ENCODE data around the gene ARL15.

ARL15 gene

GRCh38 chr5:54001976-54002775 is 308.2 kb downstream of the ARL15 start:
- Histone ChIP-seq H3K4me1 (ENCODE audit: control extremely low read depth in 1 of 4, control insufficient read depth in 4 of 4, insufficient read depth in 4 of 4, low read length in 3 of 4) (peaks cover 0 to 4% (median 0%) of the 10 kb centered on the region in 4 experiments), H3K27me3 (replicated peaks in 2 of 5; ENCODE audit: control insufficient read depth in 4 of 5, insufficient read depth in 5 of 5, low read length in 4 of 5) (no peaks in the 10 kb centered on the region), H3K4me3 (ENCODE audit: control insufficient read depth in 1 of 7, extremely low read depth in 1 of 7, insufficient read depth in 4 of 7, low read depth in 2 of 7, low read length in 6 of 7) (no peak overlapping the region), H3K9me3 (ENCODE audit: control extremely low read depth in 1 of 5, control insufficient read depth in 4 of 5, insufficient read depth in 2 of 5, low read depth in 1 of 5, low read length in 4 of 5) (no peaks in the 10 kb centered on the region), H3K36me3 (ENCODE audit: control insufficient read depth in 4 of 4, insufficient read depth in 4 of 4, low read length in 3 of 4) (no peaks in the 10 kb centered on the region), H3K27ac (ENCODE audit: insufficient read depth in 1 of 2, low read depth in 1 of 2, low read length in 2 of 2, poor library complexity in 1 of 2, severe bottlenecking in 2 of 2) (no peak overlapping the region)
- ChIA-PET POLR2A (no interaction called here), CTCF (no interaction called here)
- 100% methylated on average over 3 of the region's 5 CpGs for WGBS (ENCODE audit: insufficient coverage)
- DNase-seq = no peak

- POLR2A ChIA-PET = no interaction called here
- Histone ChIP-seq H3K4me1 (ENCODE audit: control extremely low read depth in 1 of 4, control insufficient read depth in 4 of 4, insufficient read depth in 4 of 4, low read length in 3 of 4) (no peaks in the 10 kb centered on the region), H3K36me3 (ENCODE audit: control insufficient read depth in 4 of 4, insufficient read depth in 4 of 4, low read length in 3 of 4) (no peaks in the 10 kb centered on the region), H3K9me3 (ENCODE audit: control extremely low read depth in 1 of 5, control insufficient read depth in 4 of 5, insufficient read depth in 2 of 5, low read depth in 1 of 5, low read length in 4 of 5) (no peaks in the 10 kb centered on the region), H3K27ac (ENCODE audit: insufficient read depth in 1 of 2, low read depth in 1 of 2, low read length in 2 of 2, poor library complexity in 1 of 2, severe bottlenecking in 2 of 2) (no peak overlapping the region), H3K27me3 (replicated peaks in 2 of 5; ENCODE audit: control insufficient read depth in 4 of 5, insufficient read depth in 5 of 5, low read length in 4 of 5) (no peaks in the 10 kb centered on the region), H3K4me3 (ENCODE audit: control insufficient read depth in 1 of 7, extremely low read depth in 1 of 7, insufficient read depth in 4 of 7, low read depth in 2 of 7, low read length in 6 of 7) (no peak overlapping the region)
- DNase-seq = no peak
- WGBS (ENCODE audit: insufficient coverage) = 93% methylated on average over 2 of the region's 2 CpGs
- CTCF ChIA-PET = no interaction called here
Measured at GRCh38 chr5:54000011-54000410, 310.4 kb downstream of the ARL15 start.

- CTCF ChIA-PET = interaction anchor here (0.7 kb wide), 1 partner anchor 14 kb away, joined by 3 read pairs; no protein-coding TSS in a partner anchor
- POLR2A ChIA-PET = no interaction called here
- 100% methylated on average over 2 of the region's 5 CpGs for WGBS (ENCODE audit: insufficient coverage)
Measured at GRCh38 chr5:53997736-53998627, 312.4 kb downstream of the ARL15 start.

GRCh38 chr5:53996008-53996407 is 314.4 kb downstream of the ARL15 start:
- Histone ChIP-seq H3K9me3 (ENCODE audit: control extremely low read depth in 1 of 5, control insufficient read depth in 4 of 5, insufficient read depth in 2 of 5, low read depth in 1 of 5, low read length in 4 of 5) (no peaks in the 10 kb centered on the region), H3K36me3 (ENCODE audit: control insufficient read depth in 4 of 4, insufficient read depth in 4 of 4, low read length in 3 of 4) (no peaks in the 10 kb centered on the region), H3K4me1 (ENCODE audit: control extremely low read depth in 1 of 4, control insufficient read depth in 4 of 4, insufficient read depth in 4 of 4, low read length in 3 of 4) (no peaks in the 10 kb centered on the region), H3K27me3 (replicated peaks in 2 of 5; ENCODE audit: control insufficient read depth in 4 of 5, insufficient read depth in 5 of 5, low read length in 4 of 5) (no peaks in the 10 kb centered on the region), H3K4me3 (ENCODE audit: control insufficient read depth in 1 of 7, extremely low read depth in 1 of 7, insufficient read depth in 4 of 7, low read depth in 2 of 7, low read length in 6 of 7) (no peak overlapping the region), H3K27ac (ENCODE audit: insufficient read depth in 1 of 2, low read depth in 1 of 2, low read length in 2 of 2, poor library complexity in 1 of 2, severe bottlenecking in 2 of 2) (no peak overlapping the region)
- WGBS (ENCODE audit: insufficient coverage) = 97% methylated on average over 4 of the region's 4 CpGs
- ChIA-PET CTCF (no interaction called here), POLR2A (no interaction called here)
- no peak for DNase-seq

More at GRCh38 chr5:53997736-53998627, 312.4 kb downstream of the ARL15 start:
- Histone ChIP-seq H3K4me3 (ENCODE audit: control insufficient read depth in 1 of 7, extremely low read depth in 1 of 7, insufficient read depth in 4 of 7, low read depth in 2 of 7, low read length in 6 of 7) (no peak overlapping the region), H3K9me3 (ENCODE audit: control extremely low read depth in 1 of 5, control insufficient read depth in 4 of 5, insufficient read depth in 2 of 5, low read depth in 1 of 5, low read length in 4 of 5) (no peaks in the 10 kb centered on the region), H3K36me3 (ENCODE audit: control insufficient read depth in 4 of 4, insufficient read depth in 4 of 4, low read length in 3 of 4) (no peaks in the 10 kb centered on the region), H3K4me1 (ENCODE audit: control extremely low read depth in 1 of 4, control insufficient read depth in 4 of 4, insufficient read depth in 4 of 4, low read length in 3 of 4) (no peaks in the 10 kb centered on the region), H3K27ac (ENCODE audit: insufficient read depth in 1 of 2, low read depth in 1 of 2, low read length in 2 of 2, poor library complexity in 1 of 2, severe bottlenecking in 2 of 2) (no peak overlapping the region), H3K27me3 (replicated peaks in 2 of 5; ENCODE audit: control insufficient read depth in 4 of 5, insufficient read depth in 5 of 5, low read length in 4 of 5) (no peaks in the 10 kb centered on the region)
- DNase-seq = no peak

- no peak overlapping the region for H3K27ac ChIP-seq (ENCODE audit: insufficient read depth in 1 of 2, low read depth in 1 of 2, low read length in 2 of 2, poor library complexity in 1 of 2, severe bottlenecking in 2 of 2)
- no peaks in the 10 kb centered on the region for H3K27me3 ChIP-seq (replicated peaks in 2 of 5; ENCODE audit: control insufficient read depth in 4 of 5, insufficient read depth in 5 of 5, low read length in 4 of 5)
- no CpG with 5 or more reads among the region's 2 CpGs for WGBS (ENCODE audit: insufficient coverage)
- POLR2A ChIA-PET = interaction anchor here (0.6 kb wide), 1 partner anchor 230 kb away, joined by 4 read pairs; no protein-coding TSS in a partner anchor
- DNase-seq = no peak
- H3K9me3 ChIP-seq (ENCODE audit: control extremely low read depth in 1 of 5, control insufficient read depth in 4 of 5, insufficient read depth in 2 of 5, low read depth in 1 of 5, low read length in 4 of 5) = no peaks in the 10 kb centered on the region
- H3K4me3 ChIP-seq (ENCODE audit: control insufficient read depth in 1 of 7, extremely low read depth in 1 of 7, insufficient read depth in 4 of 7, low read depth in 2 of 7, low read length in 6 of 7) = no peak overlapping the region
- H3K4me1 ChIP-seq (ENCODE audit: control extremely low read depth in 1 of 4, control insufficient read depth in 4 of 4, insufficient read depth in 4 of 4, low read length in 3 of 4) = no peaks in the 10 kb centered on the region
- CTCF ChIA-PET = no interaction called here
- no peaks in the 10 kb centered on the region for H3K36me3 ChIP-seq (ENCODE audit: control insufficient read depth in 4 of 4, insufficient read depth in 4 of 4, low read length in 3 of 4)
Measured at GRCh38 chr5:53994148-53994547, 316.2 kb downstream of the ARL15 start.

- POLR2A ChIA-PET = no interaction called here
- WGBS (ENCODE audit: insufficient coverage) = 95% methylated on average over 4 of the region's 4 CpGs
- CTCF ChIA-PET = no interaction called here
Measured at GRCh38 chr5:53991942-53992341, 318.4 kb downstream of the ARL15 start.

GRCh38 chr5:53987101-53987500 is 323.3 kb downstream of the ARL15 start:
- 100% methylated on average over 2 of the region's 3 CpGs for WGBS (ENCODE audit: insufficient coverage)
- Histone ChIP-seq H3K27ac (ENCODE audit: insufficient read depth in 1 of 2, low read depth in 1 of 2, low read length in 2 of 2, poor library complexity in 1 of 2, severe bottlenecking in 2 of 2) (no peak overlapping the region), H3K4me3 (ENCODE audit: control insufficient read depth in 1 of 7, extremely low read depth in 1 of 7, insufficient read depth in 4 of 7, low read depth in 2 of 7, low read length in 6 of 7) (no peak overlapping the region), H3K9me3 (ENCODE audit: control extremely low read depth in 1 of 5, control insufficient read depth in 4 of 5, insufficient read depth in 2 of 5, low read depth in 1 of 5, low read length in 4 of 5) (peaks cover 0 to 3% (median 0%) of the 10 kb centered on the region in 5 experiments), H3K27me3 (replicated peaks in 2 of 5; ENCODE audit: control insufficient read depth in 4 of 5, insufficient read depth in 5 of 5, low read length in 4 of 5) (no peaks in the 10 kb centered on the region), H3K4me1 (ENCODE audit: control extremely low read depth in 1 of 4, control insufficient read depth in 4 of 4, insufficient read depth in 4 of 4, low read length in 3 of 4) (no peaks in the 10 kb centered on the region), H3K36me3 (ENCODE audit: control insufficient read depth in 4 of 4, insufficient read depth in 4 of 4, low read length in 3 of 4) (no peaks in the 10 kb centered on the region)
- ChIA-PET POLR2A (interaction anchor here (0.6 kb wide), 1 partner anchor 751 kb away, joined by 5 read pairs; no protein-coding TSS in a partner anchor), CTCF (no interaction called here)
- DNase-seq = no peak

More at GRCh38 chr5:53991942-53992341, 318.4 kb downstream of the ARL15 start:
- Histone ChIP-seq H3K27me3 (replicated peaks in 2 of 5; ENCODE audit: control insufficient read depth in 4 of 5, insufficient read depth in 5 of 5, low read length in 4 of 5) (no peaks in the 10 kb centered on the region), H3K4me3 (ENCODE audit: control insufficient read depth in 1 of 7, extremely low read depth in 1 of 7, insufficient read depth in 4 of 7, low read depth in 2 of 7, low read length in 6 of 7) (no peak overlapping the region), H3K27ac (ENCODE audit: insufficient read depth in 1 of 2, low read depth in 1 of 2, low read length in 2 of 2, poor library complexity in 1 of 2, severe bottlenecking in 2 of 2) (no peak overlapping the region), H3K36me3 (ENCODE audit: control insufficient read depth in 4 of 4, insufficient read depth in 4 of 4, low read length in 3 of 4) (no peaks in the 10 kb centered on the region), H3K4me1 (ENCODE audit: control extremely low read depth in 1 of 4, control insufficient read depth in 4 of 4, insufficient read depth in 4 of 4, low read length in 3 of 4) (no peaks in the 10 kb centered on the region), H3K9me3 (ENCODE audit: control extremely low read depth in 1 of 5, control insufficient read depth in 4 of 5, insufficient read depth in 2 of 5, low read depth in 1 of 5, low read length in 4 of 5) (no peaks in the 10 kb centered on the region)
- DNase-seq = peak in 2 of 3 donors; percentile 19 to 36
